HG03565 (cell line): Measurements from ENCODE around the gene CPAMD8.
"Not testable (repeated sequence)": the region's sequence is repeated elsewhere in the genome, so short reads cannot be mapped to it uniquely, and the experiment has no call there.

ENCODE experiments used
- ATAC-seq: cut with Tn5 transposase; IDR thresholded peaks from one replicate; pipeline ENCODE4 v1.9.1; 2021; ENCODE audit warnings: mild to moderate bottlenecking, moderate library complexity; ENCODE audit not compliant: unreplicated experiment

Gene CPAMD8

DNA sequence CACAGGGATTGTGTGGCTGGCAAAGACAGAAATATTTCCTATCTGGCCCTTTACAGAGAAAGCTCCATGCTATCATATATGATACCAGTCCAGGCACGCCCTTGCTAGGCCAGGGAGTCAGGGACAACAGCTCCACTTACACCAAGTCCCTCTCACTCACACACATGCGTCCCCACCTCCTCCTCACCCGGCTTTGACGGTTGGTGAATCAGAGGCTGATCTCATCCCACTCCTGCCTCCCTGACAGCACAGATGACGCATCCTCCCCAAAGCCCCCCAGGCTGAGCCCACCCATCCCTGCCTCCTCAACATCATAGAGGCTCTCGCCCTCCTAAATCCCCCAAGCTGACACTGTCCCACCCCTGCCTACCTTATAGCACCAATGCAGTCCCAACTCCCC lies 75.1 kb downstream of the CPAMD8 start:
- no peak for ATAC-seq

DNA sequence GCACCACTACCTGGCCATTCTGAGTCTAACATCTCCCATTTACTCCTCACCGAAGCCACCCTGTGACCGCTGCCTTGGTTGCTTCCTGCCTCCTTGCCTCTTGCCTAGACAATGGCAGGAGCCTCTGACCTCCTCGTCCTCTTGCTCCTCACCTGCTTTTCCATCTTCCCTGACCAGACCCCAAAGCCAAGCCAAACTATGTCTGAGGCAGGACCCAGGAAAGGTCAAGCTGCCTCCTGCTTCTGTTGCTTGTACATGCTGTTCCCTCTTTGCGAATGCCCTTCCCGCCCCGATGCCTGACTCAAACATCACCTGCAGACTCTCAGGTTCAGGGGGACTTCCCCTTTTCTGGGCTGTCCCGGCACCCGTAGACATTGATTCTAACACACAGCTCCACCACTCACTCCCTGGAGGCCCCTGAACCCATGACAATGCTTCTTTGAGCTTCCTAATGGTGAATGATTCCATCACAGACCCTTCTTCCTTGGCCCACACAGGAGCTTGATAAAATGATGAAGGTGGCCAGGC lies 77.0 kb downstream of the CPAMD8 start:
- no peak for ATAC-seq

DNA sequence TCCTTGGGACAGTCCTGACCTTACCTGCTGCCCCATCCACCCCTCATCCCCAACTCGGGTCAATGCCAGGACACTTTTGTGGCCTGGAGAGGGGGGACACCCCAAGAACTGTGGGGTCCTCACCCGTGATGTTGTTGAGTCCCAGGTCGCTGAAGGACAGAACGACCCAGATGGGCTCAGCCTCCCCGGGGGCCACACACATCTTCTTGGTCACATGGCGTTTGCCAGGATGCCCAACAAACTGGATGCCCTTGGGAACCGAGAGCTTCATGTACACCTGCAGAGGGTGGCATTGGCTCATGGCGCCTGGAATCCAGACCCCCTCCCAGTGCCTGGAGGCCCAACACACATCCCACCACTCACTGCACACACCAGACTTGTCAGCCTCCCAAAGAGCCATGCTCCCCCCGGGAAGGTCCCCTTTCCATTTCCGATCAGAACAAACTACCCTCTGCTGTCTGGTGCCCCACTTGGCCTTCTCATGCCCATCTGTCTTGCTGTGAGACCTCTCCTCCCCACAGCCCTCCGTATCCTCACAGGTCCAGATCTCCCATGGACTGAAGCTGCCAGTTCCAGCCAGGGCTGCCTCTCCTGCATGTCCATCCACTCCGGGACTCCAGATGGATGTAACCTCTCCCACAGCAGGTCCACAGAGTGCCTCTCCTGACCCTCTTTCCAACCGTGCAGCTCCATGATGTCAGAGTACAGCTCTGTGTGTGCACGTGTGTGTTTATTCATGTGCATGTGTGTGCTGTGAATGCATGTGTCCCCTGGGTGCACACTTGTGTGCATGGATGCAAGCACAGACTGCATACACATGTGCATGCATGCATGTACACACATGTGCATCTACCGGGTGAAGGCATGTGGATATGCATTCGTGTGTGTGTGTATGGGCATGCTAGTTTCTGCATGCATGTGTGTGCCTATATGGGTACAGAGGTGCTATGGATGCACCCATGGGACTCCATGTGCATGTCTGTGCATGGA lies 79.4 kb downstream of the CPAMD8 start:
- ATAC-seq: no peak

DNA sequence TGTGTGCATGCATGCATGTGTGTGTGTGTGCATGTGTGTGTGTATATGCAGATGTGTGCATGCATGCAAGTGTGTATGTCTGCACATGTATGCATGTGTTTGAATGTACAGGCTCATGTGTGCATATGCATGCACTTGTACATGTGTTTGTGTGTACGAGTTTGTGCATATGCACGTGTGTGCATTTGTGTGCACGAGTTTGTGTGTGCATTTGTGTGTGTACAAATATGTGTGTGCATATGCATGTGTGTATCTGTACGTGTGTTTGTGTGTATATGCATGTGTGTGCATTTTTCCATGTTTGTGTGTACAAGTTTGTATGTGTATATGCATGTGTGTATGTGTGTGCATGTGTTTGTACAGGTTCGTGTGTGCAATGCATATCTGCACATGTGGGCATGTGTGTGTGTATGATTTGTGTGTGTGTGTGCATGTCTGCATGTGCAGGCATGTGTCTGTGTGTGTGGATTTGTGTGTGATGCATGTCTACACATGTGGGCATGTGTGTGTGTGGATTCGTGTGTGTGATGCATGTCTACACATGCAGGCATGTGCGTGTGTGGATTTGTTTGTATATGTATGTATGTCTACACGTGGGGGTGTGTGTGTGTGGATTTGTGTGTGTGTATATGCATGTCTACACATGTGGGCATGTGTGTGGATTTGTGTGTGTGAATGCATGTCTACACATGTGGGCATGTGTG lies 80.7 kb downstream of the CPAMD8 start:
- no peak for ATAC-seq

DNA sequence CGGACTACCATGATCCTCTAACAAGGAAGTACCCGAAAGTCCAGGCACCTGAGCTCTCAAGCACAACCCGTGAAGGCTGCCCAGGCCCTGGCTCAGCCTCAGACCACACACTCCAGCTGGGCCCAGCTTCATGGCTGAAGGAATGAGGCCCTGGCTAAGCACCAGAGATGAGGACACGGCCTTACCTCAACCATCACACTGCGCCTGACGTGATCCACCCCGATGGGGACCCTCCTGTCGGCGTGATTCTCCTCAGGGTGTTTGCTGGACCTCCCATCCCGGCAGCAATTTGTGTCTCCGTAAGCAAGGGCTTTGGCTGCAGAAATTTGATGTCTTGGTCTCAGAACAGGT lies 81.3 kb downstream of the CPAMD8 start:
- no peak for ATAC-seq

DNA sequence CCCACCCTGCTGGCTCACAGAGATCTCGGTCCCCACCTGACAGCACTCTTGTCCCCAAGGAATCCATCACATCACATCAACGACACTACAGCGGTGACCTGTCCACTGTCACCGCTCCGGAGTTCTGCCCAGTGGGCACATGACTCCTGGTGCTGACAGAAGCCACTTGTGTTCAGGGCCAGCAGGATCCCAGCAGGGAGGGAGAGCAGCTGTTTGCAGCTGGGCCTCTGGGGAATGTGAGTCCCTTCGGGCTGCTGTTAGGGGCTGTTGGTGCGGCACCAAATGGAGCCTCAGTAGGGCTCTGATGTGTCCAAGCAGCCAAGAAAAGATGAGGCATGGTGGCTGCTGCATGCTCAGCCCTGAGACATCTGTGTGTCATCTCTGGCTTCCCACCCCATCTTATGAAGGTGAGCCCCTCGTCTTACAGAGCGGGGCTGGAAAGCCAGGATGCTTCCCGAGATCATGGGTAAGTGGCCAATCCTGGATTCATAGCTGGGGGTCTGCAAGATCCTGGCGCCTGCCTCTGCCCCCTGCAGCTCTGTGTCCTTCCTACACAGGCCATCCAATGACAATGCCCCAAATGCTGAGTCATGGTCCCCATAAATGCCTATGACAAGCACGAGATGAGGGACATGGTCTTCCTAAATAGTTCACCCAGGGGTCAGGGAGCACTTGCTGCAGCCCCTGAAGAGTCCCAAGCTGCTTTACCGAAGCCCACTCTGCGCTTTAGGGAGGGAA lies 81.8 kb downstream of the CPAMD8 start:
- ATAC-seq: no peak

DNA sequence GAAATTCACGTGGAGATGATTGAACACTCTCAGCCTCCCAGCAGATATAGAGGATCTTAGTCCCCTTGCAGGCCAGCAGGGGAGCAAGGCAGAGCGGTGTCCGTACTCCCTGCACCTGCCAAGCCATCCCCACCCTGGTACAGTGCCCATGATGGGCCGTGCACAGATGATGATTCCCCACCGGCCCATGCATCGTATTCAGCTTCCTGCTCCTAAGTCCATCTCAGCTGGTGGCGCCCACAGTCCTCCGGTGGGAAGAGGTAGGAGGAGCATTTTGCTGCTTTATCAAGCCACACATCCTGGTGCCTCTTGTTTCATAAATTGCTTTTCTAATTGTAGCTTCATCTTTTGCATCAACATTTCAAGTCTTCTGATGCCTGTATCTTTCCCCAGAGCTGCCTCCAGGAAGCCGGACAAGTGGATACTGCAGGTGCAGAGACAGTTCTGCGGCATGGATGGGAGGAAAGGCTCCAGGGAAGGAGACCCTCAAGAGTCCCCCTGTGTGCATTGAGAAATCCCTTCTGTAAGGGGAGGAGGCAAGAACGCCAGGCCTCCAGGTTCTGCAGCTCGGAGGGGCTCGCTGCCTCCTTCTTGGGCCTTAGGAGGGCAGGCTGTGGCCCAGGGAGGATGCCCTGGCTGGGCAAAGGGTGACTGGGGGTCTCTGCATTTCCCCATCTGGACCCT lies 82.5 kb downstream of the CPAMD8 start:
- ATAC-seq: no peak

DNA sequence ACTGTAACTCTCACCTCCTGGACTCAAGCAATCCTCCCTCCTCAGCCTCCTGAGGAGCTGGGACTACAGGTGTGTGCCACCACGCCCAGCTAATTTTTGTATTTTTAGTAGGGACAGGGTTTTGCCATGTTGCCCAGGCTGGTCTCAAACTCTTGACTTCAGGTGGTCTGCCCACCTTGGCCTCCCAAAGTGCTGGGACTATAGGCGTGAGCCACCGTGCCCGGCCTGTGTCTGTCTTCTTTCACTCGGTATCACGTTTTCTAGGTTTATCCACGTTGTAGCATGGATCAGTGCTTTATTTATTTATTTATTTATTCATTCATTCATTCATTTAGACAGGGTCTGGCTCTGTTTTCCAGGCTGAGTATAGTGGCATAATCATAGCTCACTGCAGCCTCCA lies 83.5 kb downstream of the CPAMD8 start:
- ATAC-seq: not testable (repeated sequence)

DNA sequence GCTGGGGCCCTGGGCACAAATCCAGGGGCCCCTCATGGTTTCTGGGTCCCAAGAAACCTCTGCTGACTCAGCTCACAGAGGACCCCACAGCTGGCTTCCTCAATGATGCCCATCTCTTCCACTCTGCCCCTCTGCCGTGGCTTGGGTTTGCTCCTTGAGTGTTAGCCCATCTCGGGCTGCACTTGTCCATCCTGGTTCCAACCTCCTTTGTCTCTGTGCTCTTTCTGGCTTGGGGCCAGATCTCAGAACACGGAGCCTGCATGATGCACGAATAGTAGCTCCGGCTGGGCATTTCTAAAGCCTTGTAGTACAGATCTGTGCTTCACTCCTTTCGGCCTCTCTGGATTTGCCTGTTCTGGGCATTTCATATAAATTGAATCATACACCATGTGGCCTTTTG lies 84.0 kb downstream of the CPAMD8 start:
- no peak for ATAC-seq

DNA sequence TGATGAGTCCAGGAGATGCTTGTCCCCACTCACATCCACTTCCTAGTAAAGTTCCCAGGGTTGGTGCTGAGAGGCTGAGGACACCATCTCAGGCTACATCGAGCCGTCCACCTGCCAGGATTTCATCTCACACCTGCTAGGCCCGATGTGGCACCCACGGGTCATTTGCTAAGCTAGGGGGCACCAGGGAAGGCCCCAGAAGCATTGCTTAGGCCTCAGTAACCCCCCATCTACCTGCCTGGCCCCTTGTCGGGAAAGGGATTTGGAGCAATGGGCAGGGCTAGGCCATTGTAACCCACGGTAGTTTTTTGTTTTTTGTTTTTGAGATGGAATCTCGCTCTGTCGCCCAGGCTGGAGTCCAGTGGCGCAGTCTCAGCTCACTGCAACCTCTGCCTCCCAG lies 86.0 kb downstream of the CPAMD8 start:
- ATAC-seq: no peak

DNA sequence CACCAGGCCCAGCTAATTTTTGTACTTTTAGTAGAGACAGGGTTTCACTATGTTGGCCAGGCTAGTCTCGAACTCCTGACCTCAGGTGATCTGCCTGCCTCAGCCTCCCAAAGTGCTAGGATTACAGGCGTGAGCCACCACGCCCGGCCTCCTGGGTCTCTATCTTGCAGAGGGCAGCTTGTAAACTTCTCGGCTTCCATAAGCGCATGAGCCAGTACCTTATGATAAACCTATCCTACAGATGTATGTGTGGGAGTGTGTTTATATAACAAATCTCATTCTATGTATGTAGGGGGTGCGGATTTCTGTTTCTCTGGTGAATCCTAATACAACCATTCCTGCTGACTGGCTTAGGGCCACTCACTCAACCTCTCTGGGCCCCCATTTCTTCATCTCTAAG lies 86.5 kb downstream of the CPAMD8 start:
- not testable (repeated sequence) for ATAC-seq

DNA sequence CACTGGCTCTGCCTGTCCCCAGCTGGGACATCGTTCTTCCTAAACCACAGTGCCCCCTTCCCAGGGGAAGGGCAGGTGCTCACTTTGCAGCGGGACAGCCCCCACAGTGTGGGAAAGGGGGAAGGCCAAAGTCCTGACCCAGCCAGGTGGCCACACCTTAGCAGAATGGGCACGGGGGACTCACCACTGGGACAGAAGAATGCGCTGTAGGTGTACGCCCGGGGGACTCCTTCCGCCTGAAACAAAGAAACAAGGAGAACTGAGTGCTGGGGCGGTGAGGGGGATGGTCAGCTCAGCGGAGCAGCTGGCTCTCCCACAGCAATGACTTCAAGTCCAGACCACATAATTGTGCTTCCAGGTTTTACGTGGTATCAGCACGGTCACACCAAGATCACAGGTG lies 88.4 kb downstream of the CPAMD8 start:
- no peak for ATAC-seq

DNA sequence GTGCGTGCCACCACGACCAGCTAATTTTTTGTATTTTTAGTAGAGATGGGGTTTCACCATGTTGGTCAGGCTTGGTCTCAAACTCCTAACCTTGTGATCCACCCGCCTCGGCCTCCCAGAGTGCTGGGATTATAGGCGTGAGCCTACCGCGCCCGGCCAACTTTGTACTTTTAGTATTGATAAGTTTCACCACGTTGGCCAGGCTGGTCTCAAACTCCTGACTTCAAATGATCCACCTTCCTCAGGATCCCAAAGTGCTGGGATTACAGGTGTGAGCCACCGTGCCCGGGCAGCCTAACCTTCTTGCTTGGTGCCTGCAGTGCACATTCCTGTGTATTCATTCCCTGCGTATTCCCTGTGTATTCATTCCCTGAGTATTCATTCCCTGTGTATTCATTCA lies 88.8 kb downstream of the CPAMD8 start:
- not testable (repeated sequence) for ATAC-seq

DNA sequence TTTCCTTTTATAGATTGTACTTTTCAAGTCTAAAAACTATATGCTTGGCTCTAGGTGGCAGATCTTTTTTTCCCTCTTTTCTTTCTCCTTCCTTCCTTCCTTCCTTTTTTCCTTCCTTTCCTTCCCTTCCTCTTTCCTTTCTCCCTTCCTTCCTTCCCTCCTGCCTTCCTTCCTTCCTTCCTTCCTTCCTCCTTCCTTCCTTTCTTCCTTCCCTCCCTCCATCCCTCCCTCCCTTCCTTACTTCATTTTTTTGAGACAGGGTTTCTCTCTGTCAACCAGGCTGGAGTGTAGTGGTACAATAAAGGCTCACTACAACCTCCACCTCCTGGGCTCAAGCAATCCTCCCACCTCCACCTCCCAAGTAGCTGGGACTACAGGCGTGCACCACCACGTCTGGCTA lies 89.7 kb downstream of the CPAMD8 start:
- ATAC-seq: no peak

DNA sequence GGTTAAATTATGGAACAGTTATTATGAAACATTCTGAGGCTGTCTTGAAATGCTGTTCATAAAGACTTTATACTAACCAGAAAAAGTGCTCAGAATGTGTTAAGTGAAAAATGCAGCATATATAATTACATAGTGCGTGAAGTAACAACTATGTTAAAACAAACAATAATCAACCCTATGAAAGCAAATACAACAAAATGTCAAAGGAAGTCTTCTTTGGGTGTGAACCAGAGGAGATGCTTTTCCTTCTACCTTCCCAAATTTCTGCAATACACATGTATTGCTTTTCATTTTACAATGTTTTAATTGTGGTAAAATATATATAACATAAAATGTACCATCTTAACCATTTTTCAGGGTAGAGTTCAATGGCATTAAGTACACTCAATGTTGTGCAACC lies 92.1 kb downstream of the CPAMD8 start:
- no peak for ATAC-seq

DNA sequence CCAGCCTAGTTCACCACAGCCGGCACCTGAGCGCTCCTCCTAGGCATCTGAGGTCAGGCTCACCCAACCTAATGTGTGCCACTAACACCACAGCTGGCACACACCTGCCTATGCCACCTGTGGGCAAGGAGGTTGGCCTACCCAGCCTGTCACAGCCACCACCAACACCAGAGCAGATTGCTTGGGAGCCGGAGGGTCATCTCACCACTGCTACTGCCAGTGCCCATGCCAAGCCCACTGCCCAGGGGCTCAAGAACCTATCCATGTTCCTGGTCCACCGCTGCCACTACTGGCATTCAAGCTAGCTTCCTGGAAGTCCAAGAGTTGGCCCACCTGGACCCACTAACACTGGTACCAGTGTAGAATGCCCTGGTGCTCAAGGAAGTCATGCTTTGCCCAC lies 95.3 kb downstream of the CPAMD8 start:
- ATAC-seq: no peak

DNA sequence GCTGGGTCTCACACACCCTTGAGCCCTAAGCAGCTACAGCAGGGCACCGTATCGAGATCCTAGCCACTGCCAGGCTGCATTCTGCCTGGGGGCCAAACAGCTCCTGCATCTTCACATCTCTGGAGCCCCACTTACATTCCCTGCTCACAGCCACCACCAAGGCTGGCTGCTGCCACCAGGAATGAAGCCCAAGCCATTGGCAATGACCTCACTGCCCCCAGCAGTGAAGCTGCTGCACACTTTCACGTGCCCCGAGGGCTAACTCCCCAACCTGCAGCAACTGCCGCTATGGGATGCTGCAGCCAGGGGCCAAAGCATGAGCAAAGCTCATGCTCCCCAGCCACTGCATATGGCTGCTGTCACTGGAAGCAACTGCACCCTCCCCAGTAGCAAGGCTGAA lies 95.9 kb downstream of the CPAMD8 start:
- ATAC-seq: no peak

DNA sequence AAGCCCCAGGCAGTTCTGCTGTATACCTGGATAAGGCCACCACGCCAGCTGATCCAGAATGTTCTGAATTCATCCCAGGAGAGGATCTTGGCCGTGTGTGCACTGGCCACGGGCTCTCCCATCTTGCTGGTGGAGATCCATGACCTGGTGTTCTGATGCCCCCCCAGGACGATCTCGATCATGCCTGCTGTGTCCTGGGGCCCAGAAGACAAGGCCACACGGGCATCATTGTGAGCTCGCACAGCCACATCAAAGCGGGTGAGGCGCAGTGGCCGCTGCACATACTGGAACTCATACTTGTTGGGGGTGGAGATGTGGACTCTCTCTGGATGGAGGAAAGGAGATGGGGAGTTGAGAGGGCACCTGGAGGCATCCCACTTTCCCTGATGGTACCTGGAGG lies 97.7 kb downstream of the CPAMD8 start:
- ATAC-seq: no peak

DNA sequence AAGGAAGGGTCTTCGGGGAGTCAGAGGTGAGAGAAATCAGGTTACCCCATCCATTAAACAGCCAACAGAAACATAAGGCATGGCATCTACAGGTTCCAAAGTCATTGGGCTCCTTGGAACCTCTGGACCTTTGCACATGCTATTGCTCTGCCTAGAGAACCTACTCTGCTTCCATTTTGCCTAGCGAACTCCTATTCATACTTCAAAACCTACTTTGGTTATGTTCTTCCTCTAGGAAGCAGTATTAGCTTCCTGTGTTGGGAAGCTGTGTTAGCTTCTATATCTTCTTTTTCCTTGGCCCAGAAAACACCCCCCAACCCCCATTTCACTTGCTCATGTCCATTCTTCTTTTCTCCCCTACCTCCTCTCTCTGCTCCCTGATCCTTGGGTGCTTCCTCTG lies 98.3 kb downstream of the CPAMD8 start:
- no peak for ATAC-seq

DNA sequence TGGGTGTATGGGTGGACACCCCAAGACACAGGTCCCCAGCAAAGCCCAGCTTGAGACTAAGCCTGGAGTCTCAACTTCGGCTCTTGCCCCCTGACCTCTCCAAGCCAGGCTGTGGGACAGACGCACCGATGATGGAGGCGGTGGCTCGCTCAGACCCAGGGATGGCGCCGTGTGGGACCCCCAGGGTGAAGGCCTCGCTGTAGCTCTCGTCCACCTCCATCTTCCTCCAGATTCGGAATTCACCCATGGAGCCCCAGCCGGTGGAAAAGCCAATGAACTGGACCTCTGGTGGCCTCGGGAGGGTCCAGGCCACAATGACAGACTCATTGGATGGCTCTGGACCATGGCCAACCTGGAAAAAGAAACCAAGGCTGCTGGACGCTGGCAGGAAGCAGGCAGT lies 98.7 kb downstream of the CPAMD8 start:
- no peak for ATAC-seq

DNA sequence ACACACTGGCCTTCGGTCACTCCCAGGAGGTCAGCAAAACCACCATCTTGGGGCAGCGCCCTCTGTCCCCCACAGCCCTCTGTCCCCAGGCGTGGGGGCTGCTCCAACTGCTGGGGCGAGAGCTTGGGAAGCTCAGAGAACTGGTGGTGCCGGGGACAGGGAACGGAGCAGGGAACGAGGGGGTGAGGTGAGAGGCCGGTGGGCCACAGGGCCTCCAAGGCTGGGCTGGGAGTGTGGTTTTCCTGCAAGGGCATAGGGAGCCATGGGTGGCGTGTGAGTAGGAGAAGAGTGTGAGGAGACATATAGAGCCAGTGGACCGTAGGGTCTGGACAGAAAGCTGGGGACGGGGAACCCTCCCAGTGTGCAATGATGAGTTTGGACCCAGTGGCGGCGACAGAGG lies 103.7 kb downstream of the CPAMD8 start:
- no peak for ATAC-seq
